HG03280 (cell line): ENCODE data around the gene HTR1D.
"Not testable (repeated sequence)": the region's sequence is repeated elsewhere in the genome, so short reads cannot be mapped to it uniquely, and the experiment has no call there.

ENCODE experiments used
- ATAC-seq: cut with Tn5 transposase; IDR thresholded peaks from one replicate; pipeline ENCODE4 v1.9.1; 2021; ENCODE audit warnings: mild to moderate bottlenecking, moderate library complexity; ENCODE audit not compliant: unreplicated experiment

Gene HTR1D

GRCh38 chr1:23221107-23221506, 3.8 kb upstream of the HTR1D start:
- no peak for ATAC-seq

GRCh38 chr1:23216771-23217420, 406 bp downstream of the HTR1D start:
- ATAC-seq = no peak

GRCh38 chr1:23215751-23216449, 1.4 kb downstream of the HTR1D start:
- ATAC-seq = no peak

GRCh38 chr1:23215291-23215690, 2.0 kb downstream of the HTR1D start:
- ATAC-seq = no peak

- ATAC-seq = no peak
These were observed 2.7 kb downstream of the HTR1D start for GRCh38 chr1:23214640-23215039.

GRCh38 chr1:23211955-23212354, 5.3 kb downstream of the HTR1D start:
- ATAC-seq = no peak

GRCh38 chr1:23210963-23211362, 6.3 kb downstream of the HTR1D start:
- no peak for ATAC-seq

- no peak for ATAC-seq
These were observed 6.9 kb downstream of the HTR1D start for GRCh38 chr1:23210351-23210785.

GRCh38 chr1:23209770-23210169, 7.5 kb downstream of the HTR1D start:
- no peak for ATAC-seq

- no peak for ATAC-seq
These were observed 8.8 kb downstream of the HTR1D start for GRCh38 chr1:23208527-23208926.

- ATAC-seq = not testable (repeated sequence)
These were observed 9.6 kb downstream of the HTR1D start for GRCh38 chr1:23207733-23208132.

GRCh38 chr1:23202263-23202749, 15.0 kb downstream of the HTR1D start:
- no peak for ATAC-seq

GRCh38 chr1:23200883-23201282, 16.4 kb downstream of the HTR1D start:
- no peak for ATAC-seq

- no peak for ATAC-seq
These were observed 18.9 kb downstream of the HTR1D start for GRCh38 chr1:23198373-23198772.

GRCh38 chr1:23196627-23197328, 20.5 kb downstream of the HTR1D start:
- no peak for ATAC-seq

GRCh38 chr1:23194119-23194984, 22.9 kb downstream of the HTR1D start:
- ATAC-seq = no peak

- ATAC-seq = no peak
These were observed 23.7 kb downstream of the HTR1D start for GRCh38 chr1:23193391-23194118.

GRCh38 chr1:23191199-23191598, 26.1 kb downstream of the HTR1D start:
- ATAC-seq = no peak

GRCh38 chr1:23188936-23189452, 28.3 kb downstream of the HTR1D start:
- ATAC-seq = not testable (repeated sequence)

- ATAC-seq = no peak
These were observed 28.8 kb downstream of the HTR1D start for GRCh38 chr1:23188434-23188884.
